Astrocyte of the hippocampus (primary cell): ENCODE results near the gene RNF4.

ENCODE experiments used
- DNase-seq: peaks from one replicate; pipeline ENCODE4 v3.0.0; 2011; ENCODE audit warnings: low read depth, low spot score

The RNF4 gene

DNA sequence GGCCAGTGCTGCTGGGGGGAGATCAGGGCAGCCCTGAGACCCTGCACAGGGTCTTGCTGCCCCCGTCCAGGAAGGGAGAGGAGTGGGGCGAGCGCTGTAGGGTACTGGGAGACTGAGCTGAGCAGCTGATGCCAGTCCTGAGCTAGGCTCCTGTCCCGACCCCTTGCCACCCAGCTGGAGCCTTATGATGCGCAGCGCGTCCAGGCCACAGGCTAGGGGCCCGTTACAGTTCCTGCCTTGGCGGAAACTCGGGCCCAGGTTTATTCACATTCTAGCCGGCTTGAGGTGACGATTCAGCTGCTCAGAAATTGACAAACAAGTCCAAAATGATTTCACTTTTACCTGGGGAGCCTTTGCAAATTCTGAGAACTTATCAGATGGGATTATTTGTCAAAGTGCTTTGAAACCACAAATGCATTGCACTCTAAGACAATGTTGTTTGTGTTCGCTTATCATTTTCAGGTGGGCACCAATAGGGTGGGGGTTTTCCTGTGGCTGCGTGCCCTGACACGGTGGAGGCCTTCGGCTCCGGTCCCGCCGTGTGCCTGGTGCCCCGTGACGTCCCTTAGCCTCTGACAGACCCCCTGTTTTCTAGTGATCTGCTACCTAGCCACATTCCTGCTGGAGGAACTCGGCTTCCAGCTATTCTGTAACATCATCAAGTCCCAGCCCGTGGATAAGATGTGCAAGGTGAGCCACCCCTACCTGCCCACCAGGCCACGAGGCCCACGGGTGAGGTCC, 31.3 kb upstream of the RNF4 start:
- no peak for DNase-seq

DNA sequence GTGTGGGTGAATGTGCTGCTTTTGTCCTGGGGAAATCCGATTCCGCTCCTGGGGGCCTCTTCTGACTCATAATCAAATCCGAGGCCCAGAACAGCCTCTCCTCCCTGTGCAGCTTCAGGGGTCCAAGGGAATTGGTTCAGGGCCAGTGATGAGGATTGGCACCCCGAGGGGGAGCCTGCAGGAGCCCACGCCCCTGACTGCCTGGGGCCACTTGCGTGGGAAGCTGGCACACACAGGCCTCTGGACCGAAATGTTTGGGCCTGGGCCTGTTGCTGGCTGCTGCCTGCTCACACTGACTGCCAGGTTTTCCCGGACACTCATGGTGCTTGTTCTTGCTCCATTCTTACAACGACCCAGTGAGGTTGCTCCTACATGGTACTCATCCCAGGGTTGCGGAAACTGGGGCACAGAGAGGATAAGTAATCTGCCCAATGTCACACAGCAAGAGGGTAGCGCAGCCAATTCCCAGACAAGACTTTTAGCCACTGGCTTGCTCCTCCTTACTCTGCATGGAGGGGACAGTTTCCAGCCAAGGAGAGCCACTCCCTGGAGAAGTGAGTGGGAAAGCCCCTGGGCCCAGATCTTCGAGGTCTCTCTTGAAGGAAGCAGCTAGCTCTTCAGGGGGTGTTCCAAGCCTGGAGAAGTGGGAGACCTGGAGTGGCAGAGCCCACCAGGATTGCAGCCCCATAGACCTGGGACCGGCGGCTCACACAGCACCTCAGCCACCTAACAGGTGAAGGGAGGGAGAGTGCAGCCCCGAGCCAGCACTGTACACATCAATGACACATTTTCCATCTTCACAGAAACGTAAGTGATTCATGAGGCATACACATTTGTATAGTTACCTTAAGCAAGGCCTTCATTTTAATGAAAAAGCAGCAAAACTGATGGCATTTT, 29.8 kb upstream of the RNF4 start:
- peak; percentile 52 for DNase-seq

DNA sequence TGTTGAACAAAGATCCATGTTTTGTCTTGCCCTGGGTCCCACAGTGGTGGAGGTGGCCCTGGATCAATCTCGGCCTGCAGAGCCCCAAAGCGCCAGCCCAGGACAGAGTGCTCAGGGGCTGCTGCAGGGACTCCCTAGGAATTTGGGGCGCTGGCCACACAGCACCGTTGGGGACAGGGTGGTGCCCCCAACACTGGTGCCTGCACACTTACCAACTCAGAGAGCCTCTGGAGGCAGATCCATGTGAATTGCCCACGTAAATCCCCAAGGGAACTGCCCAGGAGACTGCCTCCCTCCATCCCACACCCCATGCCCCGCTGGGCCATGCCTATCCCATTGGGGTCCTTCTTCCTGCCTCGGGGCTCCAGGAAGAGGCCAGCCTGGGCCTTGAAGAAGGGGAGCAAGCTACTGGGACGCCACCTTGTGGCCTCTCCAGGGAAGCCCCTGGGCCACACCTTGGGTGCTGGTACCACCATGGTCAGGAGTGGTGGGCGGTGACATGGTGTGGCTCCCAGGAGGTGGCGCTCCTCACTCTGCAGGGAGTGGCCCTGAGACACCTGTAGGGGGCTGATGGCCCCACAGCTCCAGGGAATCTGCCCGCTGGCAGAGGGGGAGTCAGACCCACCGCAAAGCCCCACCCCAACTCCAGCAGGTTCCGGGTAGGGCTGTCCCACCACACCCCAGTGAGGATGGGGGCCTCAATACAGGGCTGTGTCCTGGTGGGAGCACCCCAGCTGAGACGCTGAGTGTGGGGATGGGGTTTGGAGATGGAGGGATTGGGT, 27.3 kb upstream of the RNF4 start:
- peak; percentile 69 for DNase-seq

GRCh38 chr4:2442175-2442993, 26.5 kb upstream of the RNF4 start:
- DNase-seq, result no peak

GRCh38 chr4:2443061-2443730, 25.7 kb upstream of the RNF4 start:
- DNase-seq, result no peak

- DNase-seq, result no peak
Measured at GRCh38 chr4:2443956-2444740, 24.8 kb upstream of the RNF4 start.

DNA sequence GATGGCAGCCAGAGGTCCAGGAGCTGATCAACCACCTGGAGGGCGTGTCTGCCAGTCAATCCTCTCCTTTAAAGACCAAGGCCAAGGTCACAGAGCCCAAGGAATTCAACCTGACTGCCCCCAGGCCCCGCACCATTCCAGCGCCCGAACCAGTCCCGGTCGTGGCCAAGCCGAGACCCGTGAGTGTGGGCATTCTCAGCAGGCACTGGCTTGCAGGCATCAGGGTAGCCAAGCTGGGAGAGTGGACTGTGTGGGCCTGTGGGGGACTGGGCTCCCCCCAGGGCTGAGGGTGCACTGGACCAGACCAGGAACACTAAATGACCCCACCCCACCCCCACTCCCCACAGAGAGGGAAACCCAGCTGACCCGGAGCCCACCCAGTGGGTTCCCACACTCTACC, 23.8 kb upstream of the RNF4 start:
- no peak for DNase-seq

- no peak for DNase-seq
Measured at GRCh38 chr4:2445571-2445970, 23.3 kb upstream of the RNF4 start.

DNA sequence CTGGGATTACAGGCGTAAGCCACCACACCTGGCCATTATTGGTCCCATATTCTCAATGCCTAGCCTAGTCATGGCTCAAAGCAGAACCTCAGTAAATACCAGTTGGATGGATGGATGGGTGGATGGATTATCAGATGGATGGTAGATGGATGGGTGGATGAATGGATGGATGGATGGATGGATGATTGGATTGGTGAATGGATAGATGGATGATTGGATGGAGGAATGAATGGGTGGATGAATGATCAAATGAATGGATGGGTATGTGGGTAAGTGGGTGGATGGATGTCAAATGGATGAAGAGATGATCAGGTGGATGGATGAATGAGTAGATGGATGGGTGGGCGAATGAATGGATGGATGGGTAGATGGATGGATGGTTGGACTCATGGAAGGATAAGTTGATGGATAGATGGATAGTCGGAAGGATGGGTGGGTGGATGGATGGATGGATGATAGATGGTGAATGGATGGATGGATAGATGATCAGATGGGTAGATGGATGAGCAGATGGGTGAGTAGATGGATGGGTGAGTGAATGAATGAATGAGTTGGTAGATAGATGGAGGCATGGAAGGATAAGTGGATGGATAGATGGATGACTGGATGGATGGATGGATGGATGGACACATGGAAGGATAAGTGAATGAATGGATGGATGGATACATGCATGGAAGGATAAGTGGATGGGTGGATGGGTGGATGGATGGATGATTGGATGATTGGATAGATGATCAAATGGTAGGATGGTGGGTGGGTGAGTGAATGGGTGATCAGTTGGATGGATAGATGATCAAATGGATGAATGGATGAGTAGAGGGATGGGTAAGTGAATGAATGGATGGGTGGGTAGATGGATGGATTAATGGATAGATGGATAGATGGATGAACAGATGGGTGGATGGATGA, 22.0 kb upstream of the RNF4 start:
- no peak for DNase-seq

DNA sequence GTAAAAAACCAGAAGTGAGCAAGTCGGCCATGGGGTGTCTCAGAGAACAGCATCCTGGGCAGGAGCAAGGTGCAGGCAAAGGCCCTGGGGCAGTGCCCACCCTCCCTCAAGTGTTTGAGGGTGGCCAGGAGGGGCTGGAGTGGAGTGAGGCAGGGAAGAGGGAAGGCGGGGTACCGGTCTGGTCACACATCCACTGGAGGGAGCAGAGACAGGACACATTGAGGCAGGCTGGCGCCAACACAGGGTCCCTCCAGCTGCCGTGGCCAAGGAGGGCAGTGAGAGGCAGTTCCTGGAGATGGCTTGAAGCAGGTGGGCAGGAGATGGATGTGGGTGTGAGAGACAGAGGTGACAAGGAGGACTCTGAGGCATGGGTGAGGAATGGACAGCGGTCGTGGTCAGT, 20.3 kb upstream of the RNF4 start:
- no peak for DNase-seq

GRCh38 chr4:2449051-2449450, 19.9 kb upstream of the RNF4 start:
- no peak for DNase-seq

DNA sequence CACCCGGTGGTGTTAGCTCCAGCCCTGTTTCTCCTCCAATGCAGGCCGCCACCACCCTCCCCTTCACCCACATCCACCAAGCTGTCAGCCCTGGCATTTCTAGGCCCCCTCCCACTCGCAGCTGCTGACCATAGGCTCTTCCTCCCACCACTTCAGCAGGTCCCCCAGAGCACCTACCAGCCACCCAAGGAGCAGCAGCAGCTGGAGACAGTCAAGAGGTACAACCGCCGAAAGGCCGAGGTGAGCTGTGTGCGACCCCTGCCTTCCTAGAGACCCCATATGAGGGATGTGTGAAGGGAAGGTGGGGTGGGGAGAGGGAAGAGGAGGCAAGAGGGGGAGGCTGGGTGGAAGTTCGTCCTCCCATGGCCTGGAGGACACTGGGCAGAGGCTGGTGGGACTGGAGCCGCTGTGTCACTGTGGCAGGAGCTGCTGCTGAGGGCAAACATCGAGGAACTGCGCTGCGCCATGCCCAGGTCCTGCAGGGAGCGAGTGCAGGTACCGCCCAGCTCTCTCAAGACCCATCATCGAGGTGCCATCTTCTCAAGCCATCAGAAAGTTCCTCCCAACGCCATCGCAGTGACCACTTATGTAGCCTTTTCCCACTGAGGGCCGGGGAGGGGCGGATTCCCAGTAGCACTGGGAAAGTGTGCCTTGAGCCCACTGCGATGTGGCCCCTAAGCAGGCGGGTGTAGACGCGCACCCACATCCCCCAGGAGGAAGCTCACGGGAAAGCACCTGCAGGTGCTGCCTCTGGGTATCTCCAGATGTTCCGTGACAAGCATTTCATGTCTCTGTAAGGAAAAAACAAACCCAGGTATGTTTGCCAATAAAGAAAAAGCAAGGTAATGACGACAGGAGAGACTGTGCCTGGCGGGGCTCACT, 19.2 kb upstream of the RNF4 start:
- DNase-seq, result no peak

GRCh38 chr4:2450394-2451035, 18.4 kb upstream of the RNF4 start:
- DNase-seq, result no peak

DNA sequence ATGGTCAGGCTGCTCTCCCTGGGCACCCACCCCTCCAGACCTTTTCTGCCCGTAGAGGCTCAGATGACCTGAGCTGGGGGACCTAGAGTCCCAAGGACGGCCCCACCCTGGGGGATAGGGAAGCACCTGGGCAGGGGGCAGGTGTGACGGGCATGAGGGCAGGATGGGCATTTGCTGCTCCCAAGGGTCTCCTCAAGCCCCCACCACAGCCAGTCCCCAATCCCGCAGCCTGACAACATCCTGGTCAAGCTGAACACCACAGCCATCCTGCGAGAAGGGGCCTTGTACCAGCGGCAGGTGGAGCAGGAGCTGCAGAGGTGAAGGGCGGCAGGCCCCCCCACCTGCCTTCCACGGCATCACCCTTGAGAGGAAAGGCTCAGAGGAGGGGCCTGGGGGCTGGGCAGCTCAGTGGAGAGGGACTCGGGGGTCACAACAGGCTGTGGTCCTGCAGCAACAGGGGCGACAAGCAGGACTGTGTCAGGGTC, 17.8 kb upstream of the RNF4 start:
- no peak for DNase-seq

- DNase-seq, result no peak
Measured at GRCh38 chr4:2451821-2452785, 16.8 kb upstream of the RNF4 start.
